PC-3 (cell line): ENCODE measurements around the gene ALX4. TPM values are rescaled to one million over a fixed set of nuclear protein-coding genes. Genes with fewer than 3 reads are reported as not detected.

Source experiments
- ATAC-seq: fragments of 200-7000 bp; cut with Tn5 transposase; 2 replicates; pipeline ENCODE4 v1.9.1; 2020; ENCODE audit warnings: mild to moderate bottlenecking, moderate library complexity
- BruUV-seq: library from RNA; stranded (reverse); fragments of 400-500 nt; replicated peaks from 2 replicates; lab custom pipeline; 2021; lab: Mats Ljungman, UMichigan
- CTCF ChIA-PET: fragments of 300-600 bp; sonication (Branson Sonifier 250); formaldehyde crosslinking; loops from one replicate; lab custom pipeline; 2022; ENCODE audit warnings: antibody characterized with exemption; lab: Charles Lee
- POLR2A ChIA-PET: fragments of 300-600 bp; sonication (Branson Sonifier 250); formaldehyde crosslinking; loops from one replicate; lab custom pipeline; 2022; ENCODE audit warnings: antibody characterized with exemption; ENCODE audit not compliant: unreplicated experiment; lab: Charles Lee
- DNase-seq: peaks from one replicate; pipeline ENCODE4 v3.0.0-alpha.2; 2015
- H2AFZ ChIP-seq: fragments of 300-600 bp; sonication (generic); 2 replicates; pipeline ENCODE4 v1.6.0; 2016; ENCODE audit warnings: antibody characterized with exemption, low read length
- H3F3A ChIP-seq: fragments of 300-600 bp; sonication (generic); one replicate; pipeline ENCODE4 v1.6.0; 2017; ENCODE audit warnings: antibody characterized with exemption, low read length, control low read depth, mild to moderate bottlenecking; ENCODE audit not compliant: unreplicated experiment
- H3K27ac ChIP-seq: fragments of 300-600 bp; sonication (generic); 2 replicates; pipeline ENCODE4 v1.5.1; 2016; ENCODE audit warnings: mild to moderate bottlenecking, low read length
- H3K27me3 ChIP-seq: fragments of 300-600 bp; sonication (generic); 2 replicates; pipeline ENCODE4 v1.6.1; 2016; ENCODE audit warnings: low read length, mixed read lengths
- H3K36me3 ChIP-seq: fragments of 300-600 bp; sonication (generic); 2 replicates; pipeline ENCODE4 v1.6.1; 2016; ENCODE audit warnings: low read depth, mixed run types, low read length, mixed read lengths
- H3K4me1 ChIP-seq: fragments of 300-600 bp; sonication (generic); 2 replicates; pipeline ENCODE4 v1.5.1; 2016; ENCODE audit warnings: low read length; ENCODE audit not compliant: insufficient read depth
- H3K4me2 ChIP-seq: fragments of 300-600 bp; sonication (generic); 2 replicates; pipeline ENCODE4 v1.6.0; 2016; ENCODE audit warnings: low read length
- H3K4me3 ChIP-seq: fragments of 300-600 bp; sonication (generic); 2 replicates; pipeline ENCODE4 v1.5.1; 2016; ENCODE audit warnings: mild to moderate bottlenecking, low read length, mixed read lengths
- H3K79me2 ChIP-seq: fragments of 300-600 bp; sonication (generic); 2 replicates; pipeline ENCODE4 v1.6.1; 2017; ENCODE audit warnings: low read length, mixed read lengths
- H3K9ac ChIP-seq: fragments of 300-600 bp; sonication (generic); 2 replicates; pipeline ENCODE4 v1.6.0; 2016; ENCODE audit warnings: mild to moderate bottlenecking, low read length
- H3K9me2 ChIP-seq: fragments of 300-600 bp; sonication (generic); replicated peaks from 2 replicates; pipeline ENCODE4 v1.6.1; 2016; ENCODE audit warnings: mixed run types, low read length, mixed read lengths
- H3K9me3 ChIP-seq: fragments of 300-600 bp; sonication (generic); 2 replicates; pipeline ENCODE4 v1.6.1; 2016; ENCODE audit warnings: low read length, mixed read lengths
- H4K20me1 ChIP-seq: fragments of 300-600 bp; sonication (generic); 2 replicates; pipeline ENCODE4 v1.6.1; 2016; ENCODE audit warnings: low read length, mixed read lengths
- EZH2 ChIP-seq: fragments of 300-600 bp; sonication (generic); IDR thresholded peaks from one replicate; pipeline ENCODE4 v1.6.1; 2017; ENCODE audit warnings: antibody characterized with exemption, mild to moderate bottlenecking, low read length; ENCODE audit not compliant: unreplicated experiment
- EZH2phosphoT487 ChIP-seq: fragments of 300-600 bp; sonication (generic); IDR thresholded peaks from 2 replicates; pipeline ENCODE4 v1.6.1; 2018; ENCODE audit warnings: mild to moderate bottlenecking, antibody characterized with exemption, low read length, borderline replicate concordance
- intact Hi-C: fragments of 100-400 bp; cut with micrococcal nuclease; formaldehyde crosslinking; loops from 2 replicates; pipeline ENCODE4 v1.9.0; 2023
- total RNA-seq: library from RNA; depleted of rRNA; stranded (reverse); fragments of >200 nt; gene quantifications from 2 replicates; pipeline ENCODE4 v1.2.3, GENCODE V29; 2014
- TF ChIP-seq, protein P1 (sequence below): fragments of 300-600 bp; sonication (generic); conservative IDR thresholded peaks from 2 replicates; pipeline ENCODE4 v1.5.1; 2017; ENCODE audit warnings: antibody characterized with exemption, low read depth, mild to moderate bottlenecking, low read length

Gene ALX4
- total RNA-seq, 1 experiment from 2014 or later = not detected

DNA sequence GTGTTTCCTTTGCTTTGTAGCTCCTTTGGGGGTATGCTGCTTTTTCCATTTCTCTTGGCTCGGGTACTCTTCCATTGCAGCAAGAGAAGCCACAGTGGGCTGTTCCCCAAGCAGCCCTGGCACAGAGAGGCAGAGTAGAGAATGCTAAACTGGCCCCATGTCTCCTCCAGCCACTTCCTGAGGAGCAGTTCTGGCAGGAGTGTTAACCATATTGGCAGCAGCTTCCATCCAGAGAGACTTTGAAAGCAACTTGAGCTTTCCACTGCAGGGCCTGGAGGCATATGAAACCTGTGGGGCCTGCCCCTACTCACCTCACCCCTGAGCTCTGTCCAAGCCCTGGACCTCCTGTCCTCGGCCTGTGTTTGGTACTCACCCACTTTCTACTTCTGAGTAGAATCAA is 61.8 kb downstream of the ALX4 start:
- ChIA-PET CTCF (no interaction called here), POLR2A (no interaction called here)
- intact Hi-C loops = no loop called here
- H2AFZ ChIP-seq = no peak overlapping the region
- H3K27ac ChIP-seq = no peak overlapping the region
- H3K4me2 ChIP-seq = no peak overlapping the region
- no peaks in the 10 kb centered on the region for H3F3A ChIP-seq
- H3K4me1 ChIP-seq = peaks cover 4% of the 10 kb centered on the region; the same call in 1 of the 2 replicates
- no peaks in the 10 kb centered on the region for H4K20me1 ChIP-seq
- H3K9me2 ChIP-seq = no peaks in the 10 kb centered on the region
- no peaks in the 10 kb centered on the region for H3K27me3 ChIP-seq
- no TSS peak for BruUV-seq
- H3K79me2 ChIP-seq = no peaks in the 10 kb centered on the region
- ATAC-seq (no peak), DNase-seq (no peak)
- no peak overlapping the region for H3K4me3 ChIP-seq
- TF ChIP-seq EZH2 (no peak), EZH2phosphoT487 (no peak)
- TF ChIP-seq, protein P1, sequence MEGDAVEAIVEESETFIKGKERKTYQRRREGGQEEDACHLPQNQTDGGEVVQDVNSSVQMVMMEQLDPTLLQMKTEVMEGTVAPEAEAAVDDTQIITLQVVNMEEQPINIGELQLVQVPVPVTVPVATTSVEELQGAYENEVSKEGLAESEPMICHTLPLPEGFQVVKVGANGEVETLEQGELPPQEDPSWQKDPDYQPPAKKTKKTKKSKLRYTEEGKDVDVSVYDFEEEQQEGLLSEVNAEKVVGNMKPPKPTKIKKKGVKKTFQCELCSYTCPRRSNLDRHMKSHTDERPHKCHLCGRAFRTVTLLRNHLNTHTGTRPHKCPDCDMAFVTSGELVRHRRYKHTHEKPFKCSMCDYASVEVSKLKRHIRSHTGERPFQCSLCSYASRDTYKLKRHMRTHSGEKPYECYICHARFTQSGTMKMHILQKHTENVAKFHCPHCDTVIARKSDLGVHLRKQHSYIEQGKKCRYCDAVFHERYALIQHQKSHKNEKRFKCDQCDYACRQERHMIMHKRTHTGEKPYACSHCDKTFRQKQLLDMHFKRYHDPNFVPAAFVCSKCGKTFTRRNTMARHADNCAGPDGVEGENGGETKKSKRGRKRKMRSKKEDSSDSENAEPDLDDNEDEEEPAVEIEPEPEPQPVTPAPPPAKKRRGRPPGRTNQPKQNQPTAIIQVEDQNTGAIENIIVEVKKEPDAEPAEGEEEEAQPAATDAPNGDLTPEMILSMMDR = no peak
- H3K9ac ChIP-seq = no peak overlapping the region
- H3K36me3 ChIP-seq = peaks cover 4% of the 10 kb centered on the region
- H3K9me3 ChIP-seq = no peaks in the 10 kb centered on the region

DNA sequence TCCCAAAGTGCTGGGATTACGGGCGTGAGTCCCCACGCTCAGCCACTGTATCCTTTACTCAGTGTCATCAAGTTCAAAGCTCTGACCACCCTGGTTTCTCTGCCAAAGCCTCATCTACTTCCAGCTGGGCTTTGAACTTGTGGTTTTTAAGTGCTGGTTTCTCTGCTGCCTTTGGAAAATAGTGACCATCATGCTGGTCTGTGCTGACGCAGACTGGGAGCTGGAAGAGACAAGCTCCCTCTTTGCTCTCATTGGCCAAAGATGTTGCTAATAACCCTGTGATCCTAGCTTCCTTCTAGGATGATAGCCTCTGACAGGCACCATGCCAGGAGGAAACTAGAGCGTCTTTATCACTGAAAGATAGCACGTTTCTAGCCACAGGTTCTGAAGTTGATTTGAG is 62.4 kb downstream of the ALX4 start:
- H3K27ac ChIP-seq = no peak overlapping the region
- peaks cover 3% of the 10 kb centered on the region for H3K36me3 ChIP-seq
- H3K4me1 ChIP-seq = peaks cover 4% of the 10 kb centered on the region; the same call in 1 of the 2 replicates
- H2AFZ ChIP-seq = no peak overlapping the region
- ChIA-PET CTCF (no interaction called here), POLR2A (no interaction called here)
- intact Hi-C loops = no loop called here
- DNase-seq = no peak
- H3K9me2 ChIP-seq = no peaks in the 10 kb centered on the region
- no peaks in the 10 kb centered on the region for H3K9me3 ChIP-seq
- no peaks in the 10 kb centered on the region for H4K20me1 ChIP-seq
- no peak overlapping the region for H3K4me3 ChIP-seq
- TF ChIP-seq EZH2phosphoT487 (no peak), EZH2 (no peak)
- TF ChIP-seq, protein P1 = no peak
- H3K9ac ChIP-seq = no peak overlapping the region
- ATAC-seq = no peak
- no TSS peak for BruUV-seq
- H3K4me2 ChIP-seq = no peak overlapping the region
- H3K27me3 ChIP-seq = no peaks in the 10 kb centered on the region
- no peaks in the 10 kb centered on the region for H3F3A ChIP-seq
- no peaks in the 10 kb centered on the region for H3K79me2 ChIP-seq

DNA sequence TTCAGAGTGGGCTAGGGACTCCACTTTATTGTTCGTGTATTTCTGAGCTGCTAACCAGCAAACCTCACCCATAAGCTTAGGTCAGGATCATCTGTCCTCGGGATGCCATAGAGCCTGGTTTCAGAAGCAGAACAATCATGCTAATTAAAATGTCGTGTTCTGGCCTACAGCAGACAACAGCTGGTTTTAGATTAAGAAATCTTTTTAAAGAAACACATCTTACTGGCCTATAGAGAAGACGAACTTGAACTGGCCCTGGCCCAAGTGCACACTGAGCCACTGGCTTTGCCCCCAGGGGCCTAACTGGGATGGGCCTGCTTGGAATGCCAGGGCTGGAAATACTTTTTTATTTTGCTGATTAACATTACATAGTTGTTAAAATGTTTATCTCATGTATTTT is 63.2 kb downstream of the ALX4 start:
- intact Hi-C loops = no loop called here
- POLR2A ChIA-PET = no interaction called here

More for the DNA sequence above, 63.2 kb downstream of the ALX4 start:
- Histone ChIP-seq H3K4me1 (peaks cover 4% of the 10 kb centered on the region; the same call in 1 of the 2 replicates), H3K9me3 (no peaks in the 10 kb centered on the region), H3K9ac (no peak overlapping the region), H3K27ac (no peak overlapping the region), H2AFZ (no peak overlapping the region), H3F3A (no peaks in the 10 kb centered on the region), H3K27me3 (no peaks in the 10 kb centered on the region), H3K4me3 (no peak overlapping the region), H3K36me3 (no peaks in the 10 kb centered on the region; the same call in none of the 2 replicates), H4K20me1 (no peaks in the 10 kb centered on the region), H3K79me2 (no peaks in the 10 kb centered on the region), H3K4me2 (no peak overlapping the region), H3K9me2 (no peaks in the 10 kb centered on the region)
- BruUV-seq = no TSS peak
- ATAC-seq = no peak
- CTCF ChIA-PET = interaction anchor here (0.6 kb wide), 1 partner anchor 101 kb away, joined by 3 read pairs; no protein-coding TSS in a partner anchor
- no peak for TF ChIP-seq EZH2
- no peak for DNase-seq
